Mesenchymal stem cell (in vitro differentiated cells and primary cell): ENCODE data around the gene OXGR1.

Experiments
- DNase-seq: peaks from one replicate; pipeline ENCODE4 v3.0.0-alpha.2; 2013
- H2AFZ ChIP-seq: one replicate; pipeline ENCODE4 v1.6.1; 2013; ENCODE audit warnings: low read depth, mild to moderate bottlenecking, control low read depth, inconsistent platforms, low read length, moderate library complexity
- H2AK5ac ChIP-seq: 2 replicates; pipeline ENCODE4 v1.6.1; 2013; ENCODE audit warnings: low read length, moderate library complexity, mild to moderate bottlenecking, inconsistent platforms; ENCODE audit not compliant: severe bottlenecking
- H2BK120ac ChIP-seq: one replicate; pipeline ENCODE4 v1.6.1; 2013; ENCODE audit warnings: low read depth, mild to moderate bottlenecking, inconsistent platforms, low read length, moderate library complexity
- H2BK12ac ChIP-seq, 2 experiments: one replicate each; pipeline ENCODE4 v1.6.1; 2013; ENCODE audit warnings: inconsistent platforms in 2 of 2, low read length in 2 of 2, mild to moderate bottlenecking in 2 of 2, moderate library complexity in 2 of 2, control low read depth in 1 of 2
- H2BK15ac ChIP-seq: one replicate; pipeline ENCODE4 v1.6.1; 2013; ENCODE audit warnings: mild to moderate bottlenecking, low read depth, inconsistent platforms; ENCODE audit not compliant: poor library complexity, severe bottlenecking
- H2BK5ac ChIP-seq: 2 replicates; pipeline ENCODE4 v1.6.1; 2013; ENCODE audit warnings: low read depth, mild to moderate bottlenecking, low read length, control low read depth, inconsistent platforms; ENCODE audit not compliant: poor library complexity, severe bottlenecking
- H3K14ac ChIP-seq, 2 experiments: one replicate each; pipeline ENCODE4 v1.6.1; 2013; ENCODE audit warnings: inconsistent platforms in 2 of 2, low read length in 2 of 2, control low read depth in 1 of 2, mild to moderate bottlenecking in 1 of 2, moderate library complexity in 1 of 2
- H3K18ac ChIP-seq, 2 experiments: one replicate each; pipeline ENCODE4 v1.6.1; 2013; ENCODE audit warnings: inconsistent platforms in 2 of 2, low read length in 2 of 2, control low read depth in 1 of 2, low read depth in 1 of 2, mild to moderate bottlenecking in 1 of 2
- H3K23ac ChIP-seq, 2 experiments: one replicate each; pipeline ENCODE4 v1.6.1; 2013; ENCODE audit warnings: inconsistent platforms in 2 of 2, low read length in 2 of 2, mild to moderate bottlenecking in 2 of 2, moderate library complexity in 2 of 2, control low read depth in 1 of 2
- H3K27ac ChIP-seq: 2 replicates; pipeline ENCODE4 v1.5.1; 2013; ENCODE audit warnings: mild to moderate bottlenecking, moderate library complexity, low read length, control low read depth, inconsistent platforms; ENCODE audit not compliant: poor library complexity, severe bottlenecking
- H3K27me3 ChIP-seq, 2 experiments: 2 replicates each; pipeline versions ENCODE4 v1.6.1 to v1.7.0; 2013; ENCODE audit warnings: low read length in 2 of 2, mild to moderate bottlenecking in 2 of 2, moderate library complexity in 2 of 2, control low read depth in 1 of 2, inconsistent platforms in 1 of 2; ENCODE audit not compliant: control insufficient read depth in 1 of 2, insufficient read depth in 1 of 2
- H3K36me3 ChIP-seq, 2 experiments: 2 replicates each; pipeline versions ENCODE4 v1.6.1 to v1.7.0; 2013; ENCODE audit warnings: low read length in 2 of 2, control low read depth in 1 of 2, inconsistent platforms in 1 of 2, low read depth in 1 of 2, mild to moderate bottlenecking in 1 of 2; ENCODE audit not compliant: insufficient read depth in 2 of 2, control insufficient read depth in 1 of 2
- H3K4ac ChIP-seq, 2 experiments: one replicate each; pipeline ENCODE4 v1.6.1; 2013; ENCODE audit warnings: inconsistent platforms in 2 of 2, low read length in 2 of 2, mild to moderate bottlenecking in 2 of 2, moderate library complexity in 2 of 2, control low read depth in 1 of 2, low read depth in 1 of 2
- H3K4me1 ChIP-seq: 2 replicates; pipeline ENCODE4 v1.6.1; 2013; ENCODE audit warnings: low read depth, low read length, control low read depth; ENCODE audit not compliant: control insufficient read depth, insufficient read depth
- H3K4me2 ChIP-seq: 2 replicates; pipeline ENCODE4 v1.6.1; 2013; ENCODE audit warnings: low read length, mild to moderate bottlenecking, inconsistent platforms; ENCODE audit not compliant: poor library complexity, severe bottlenecking
- H3K4me3 ChIP-seq, 2 experiments: 2 replicates each; pipeline versions ENCODE4 v1.5.1 to v1.7.0; 2013; ENCODE audit warnings: low read length in 2 of 2, mild to moderate bottlenecking in 2 of 2, control low read depth in 1 of 2, low read depth in 1 of 2; ENCODE audit not compliant: insufficient read depth in 1 of 2
- H3K79me1 ChIP-seq: replicated peaks from 2 replicates; pipeline ENCODE4 v1.6.1; 2013; ENCODE audit warnings: mild to moderate bottlenecking, control low read depth, low read length, inconsistent platforms; ENCODE audit not compliant: poor library complexity, severe bottlenecking
- H3K9ac ChIP-seq: 2 replicates; pipeline ENCODE4 v1.7.0; 2013; ENCODE audit warnings: mild to moderate bottlenecking, low read length, moderate library complexity
- H3K9me3 ChIP-seq: 2 replicates; pipeline ENCODE4 v1.7.0; 2013; ENCODE audit warnings: mild to moderate bottlenecking, low read length; ENCODE audit not compliant: control insufficient read depth
- H4K8ac ChIP-seq: one replicate; pipeline ENCODE4 v1.6.1; 2013; ENCODE audit warnings: inconsistent platforms, mild to moderate bottlenecking, low read length, moderate library complexity
- H4K91ac ChIP-seq: one replicate; pipeline ENCODE4 v1.6.1; 2013; ENCODE audit warnings: mild to moderate bottlenecking, low read length, inconsistent platforms
- WGBS: methylation state at CpG from one replicate; pipeline ENCODE4 v1.1.7; 2013; ENCODE audit warnings: mixed read lengths; 5-methylcytosine and 5-hydroxymethylcytosine counted together

Gene OXGR1

GRCh38 chr13:97004886-97005285, 10.6 kb upstream of the OXGR1 start:
- Histone ChIP-seq H2BK120ac (no peak overlapping the region), H4K91ac (no peak overlapping the region), H2AK5ac (no peak overlapping the region), H2BK5ac (no peak overlapping the region), H4K8ac (no peak overlapping the region), H3K4me2 (no peak overlapping the region), H2AFZ (no peak overlapping the region), H3K4me3 (no peak overlapping the region), H3K79me1 (no peaks in the 10 kb centered on the region), H2BK15ac (no peak overlapping the region), H3K23ac (no peak overlapping the region), H3K4ac (no peak overlapping the region), H3K9ac (no peak overlapping the region), H3K14ac (no peak overlapping the region), H3K27ac (no peak overlapping the region), H3K9me3 (no peaks in the 10 kb centered on the region), H3K27me3 (no peaks in the 10 kb centered on the region), H3K18ac (no peak overlapping the region), H3K36me3 (no peaks in the 10 kb centered on the region), H2BK12ac (no peak overlapping the region), H3K4me1 (peaks cover 3% of the 10 kb centered on the region)
- 32% methylated on average over 2 of the region's 2 CpGs for WGBS
- no peak for DNase-seq

DNA sequence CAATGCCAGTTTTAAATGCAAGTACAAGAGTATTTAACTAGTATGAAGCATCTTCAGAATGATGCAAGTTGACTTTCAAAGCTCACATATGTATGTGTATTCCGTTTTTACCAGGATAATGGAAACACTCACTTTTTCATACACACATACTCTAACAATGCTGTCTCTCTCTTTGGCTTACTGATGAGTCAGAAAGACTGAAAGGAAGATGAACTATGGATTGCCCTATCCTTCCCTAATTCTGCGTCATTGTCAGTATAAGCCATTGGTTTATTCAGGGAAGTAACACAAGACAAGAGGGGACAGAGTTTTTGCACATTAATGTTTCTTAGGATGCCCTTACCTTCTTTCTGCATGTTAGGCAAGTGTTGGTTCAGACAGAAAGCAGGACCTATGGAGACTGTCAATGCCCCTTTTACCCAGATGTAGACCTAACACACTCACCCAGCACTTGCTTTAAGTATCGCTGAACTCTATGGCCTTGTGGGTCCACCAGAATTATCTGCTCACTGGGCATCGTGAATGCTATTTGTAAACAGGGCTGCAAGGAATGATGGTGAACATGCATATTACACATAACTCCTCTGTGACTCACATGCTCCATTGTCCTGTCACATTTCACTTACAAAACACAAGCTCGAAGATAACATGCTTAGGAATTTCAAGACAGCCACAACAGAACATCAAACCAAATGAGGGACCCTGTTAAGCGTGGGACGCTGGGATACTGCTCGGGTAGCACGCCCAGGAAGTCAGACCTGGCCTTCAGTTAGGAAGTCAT, 10.0 kb upstream of the OXGR1 start:
- WGBS = 31% methylated on average over 6 of the region's 9 CpGs
- Histone ChIP-seq H2BK5ac (no peak overlapping the region), H3K9me3 (no peaks in the 10 kb centered on the region), H4K8ac (no peak overlapping the region), H3K36me3 (no peaks in the 10 kb centered on the region), H3K79me1 (no peaks in the 10 kb centered on the region), H3K18ac (no peak overlapping the region), H3K23ac (no peak overlapping the region), H2BK12ac (no peak overlapping the region), H3K4ac (no peak overlapping the region), H3K14ac (no peak overlapping the region), H3K4me3 (no peak overlapping the region), H2BK120ac (no peak overlapping the region), H2BK15ac (no peak overlapping the region), H2AFZ (no peak overlapping the region), H3K27me3 (no peaks in the 10 kb centered on the region), H3K27ac (no peak overlapping the region), H3K9ac (no peak overlapping the region), H3K4me1 (peaks cover 3% of the 10 kb centered on the region), H2AK5ac (no peak overlapping the region), H3K4me2 (no peak overlapping the region), H4K91ac (no peak overlapping the region)
- peak; percentile 80 for DNase-seq

GRCh38 chr13:97003071-97003470, 8.8 kb upstream of the OXGR1 start:
- Histone ChIP-seq H3K4ac (no peak overlapping the region), H3K9ac (no peak overlapping the region), H2AFZ (no peak overlapping the region), H3K18ac (no peak overlapping the region), H3K79me1 (no peaks in the 10 kb centered on the region), H2BK5ac (no peak overlapping the region), H3K27ac (no peak overlapping the region), H3K14ac (no peak overlapping the region), H3K36me3 (no peaks in the 10 kb centered on the region), H3K27me3 (no peaks in the 10 kb centered on the region), H2BK120ac (no peak overlapping the region), H3K9me3 (no peaks in the 10 kb centered on the region), H3K4me2 (no peak overlapping the region), H2BK15ac (no peak overlapping the region), H3K4me1 (peaks cover 3% of the 10 kb centered on the region), H3K4me3 (no peak overlapping the region), H3K23ac (no peak overlapping the region), H4K8ac (no peak overlapping the region), H4K91ac (no peak overlapping the region), H2AK5ac (no peak overlapping the region), H2BK12ac (no peak overlapping the region)
- peak; percentile 23 for DNase-seq
- no CpG with 5 or more reads among the region's 2 CpGs for WGBS

- no peaks in the 10 kb centered on the region for H3K27me3 ChIP-seq
- no peak overlapping the region for H2AFZ ChIP-seq
- no peak overlapping the region for H2BK120ac ChIP-seq
- no peak overlapping the region for H3K4me3 ChIP-seq
- 87% methylated on average over 1 of the region's 2 CpGs for WGBS
- no peak overlapping the region for H2AK5ac ChIP-seq
- no peak overlapping the region for H3K4ac ChIP-seq
- DNase-seq = no peak
- H4K91ac ChIP-seq = no peak overlapping the region
- H2BK5ac ChIP-seq = no peak overlapping the region
- no peak overlapping the region for H2BK12ac ChIP-seq
- H3K79me1 ChIP-seq = no peaks in the 10 kb centered on the region
- H3K23ac ChIP-seq = no peak overlapping the region
- no peak overlapping the region for H3K14ac ChIP-seq
- H3K36me3 ChIP-seq = no peaks in the 10 kb centered on the region
- no peak overlapping the region for H3K9ac ChIP-seq
- H3K9me3 ChIP-seq = no peaks in the 10 kb centered on the region
- H3K27ac ChIP-seq = no peak overlapping the region
- no peak overlapping the region for H3K4me2 ChIP-seq
- peaks cover 3% of the 10 kb centered on the region for H3K4me1 ChIP-seq
- H3K18ac ChIP-seq = no peak overlapping the region
- H4K8ac ChIP-seq = no peak overlapping the region
- H2BK15ac ChIP-seq = no peak overlapping the region
These were observed 8.3 kb upstream of the OXGR1 start for GRCh38 chr13:97002581-97002980.
